Brain microvascular endothelial cell (primary cell): ENCODE data around the gene EDEM3.

Experiments
- DNase-seq: peaks from one replicate; pipeline ENCODE4 v3.0.0-alpha.2; 2020
- H3K27ac ChIP-seq: fragments of 250-450 bp; sonication (Bioruptor Pico); 2 replicates; pipeline ENCODE4 v1.5.1; 2020; ENCODE audit warnings: mild to moderate bottlenecking, moderate library complexity
- H3K27me3 ChIP-seq: fragments of 250-450 bp; sonication (Bioruptor Pico); replicated peaks from 2 replicates; pipeline ENCODE4 v1.5.1; 2020; ENCODE audit warnings: mild to moderate bottlenecking
- H3K36me3 ChIP-seq: fragments of 250-450 bp; sonication (Bioruptor Pico); replicated peaks from 2 replicates; pipeline ENCODE4 v1.5.1; 2020; ENCODE audit warnings: mild to moderate bottlenecking
- H3K4me3 ChIP-seq: 2 replicates; pipeline ENCODE4 v1.5.1; 2011; ENCODE audit warnings: low read depth, mild to moderate bottlenecking, control low read depth, low read length, moderate library complexity
- CTCF ChIP-seq: IDR thresholded peaks from 2 replicates; pipeline ENCODE4 v1.5.1; 2011; ENCODE audit warnings: low read depth, mild to moderate bottlenecking, moderate library complexity, low read length, control low read depth, inconsistent platforms; ENCODE audit errors: missing control alignments
- in situ Hi-C: cut with HindIII; loops from 2 replicates; pipeline ENCODE4 v1.10.0; 2017; ENCODE audit warnings: low sequenced_read_pairs, low pct_ligation_motif_present

Gene EDEM3

GRCh38 chr1:184661801-184662200, 92.9 kb downstream of the EDEM3 start:
- Histone ChIP-seq H3K27ac (no peak overlapping the region), H3K36me3 (no peaks in the 10 kb centered on the region), H3K27me3 (no peaks in the 10 kb centered on the region), H3K4me3 (no peak overlapping the region)
- in situ Hi-C loops = loop anchor here (25.0 kb wide), 1 partner anchor 574 kb away; no protein-coding TSS in a partner anchor
- no peak for DNase-seq
- TF ChIP-seq CTCF = no peak

GRCh38 chr1:184660462-184661191, 94.0 kb downstream of the EDEM3 start:
- Histone ChIP-seq H3K27ac (no peak overlapping the region), H3K36me3 (no peaks in the 10 kb centered on the region), H3K4me3 (no peak overlapping the region), H3K27me3 (no peaks in the 10 kb centered on the region)
- no peak for DNase-seq
- in situ Hi-C loops = loop anchor here (25.0 kb wide), 1 partner anchor 573 kb away; no protein-coding TSS in a partner anchor
- TF ChIP-seq CTCF = no peak

GRCh38 chr1:184658055-184658454, 96.6 kb downstream of the EDEM3 start:
- TF ChIP-seq CTCF = no peak
- no peak overlapping the region for H3K27ac ChIP-seq
- no peaks in the 10 kb centered on the region for H3K36me3 ChIP-seq
- DNase-seq = no peak
- H3K27me3 ChIP-seq = no peaks in the 10 kb centered on the region
- no peak overlapping the region for H3K4me3 ChIP-seq
- in situ Hi-C loops = loop anchor here (25.0 kb wide), 1 partner anchor 571 kb away; no protein-coding TSS in a partner anchor

- Histone ChIP-seq H3K36me3 (no peaks in the 10 kb centered on the region), H3K27me3 (no peaks in the 10 kb centered on the region), H3K27ac (no peak overlapping the region), H3K4me3 (no peak overlapping the region)
- in situ Hi-C loops = loop anchor here (25.0 kb wide), 1 partner anchor 569 kb away; no protein-coding TSS in a partner anchor
- no peak for TF ChIP-seq CTCF
- no peak for DNase-seq
Observed at GRCh38 chr1:184656221-184656620, 98.4 kb downstream of the EDEM3 start.

- no peak for DNase-seq
- H3K27me3 ChIP-seq = no peaks in the 10 kb centered on the region
- in situ Hi-C loops = loop anchor here (25.0 kb wide), 1 partner anchor 568 kb away; no protein-coding TSS in a partner anchor
- no peak overlapping the region for H3K4me3 ChIP-seq
- H3K27ac ChIP-seq = no peak overlapping the region
- TF ChIP-seq CTCF = no peak
- H3K36me3 ChIP-seq = no peaks in the 10 kb centered on the region
Observed at GRCh38 chr1:184655185-184655584, 99.5 kb downstream of the EDEM3 start.
